ENCODE data around the gene OR4D9. TPM values are rescaled to one million over a fixed set of nuclear protein-coding genes. Genes with fewer than 3 reads are reported as not detected.

OR4D9 gene
- total RNA-seq, 1 experiment from 2014 or later, result not detected

DNA sequence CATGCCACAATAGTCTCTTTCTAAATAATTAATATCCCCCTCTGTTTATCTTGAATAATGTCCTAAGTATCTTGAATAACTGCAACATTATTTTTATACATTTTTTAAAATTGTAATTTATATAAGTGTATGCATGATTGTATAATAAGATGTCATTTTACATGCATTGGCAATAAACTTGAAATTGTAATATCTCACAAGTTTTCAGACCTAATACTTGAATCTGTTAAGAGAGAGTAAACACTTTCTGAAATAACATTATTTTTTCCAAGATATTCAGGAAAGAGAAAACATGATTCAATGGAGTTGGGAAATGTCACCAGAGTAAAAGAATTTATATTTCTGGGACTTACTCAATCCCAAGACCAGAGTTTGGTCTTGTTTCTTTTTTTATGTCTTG, 8.1 kb upstream of the OR4D9 start, which contains the start of gene OR4D11:
Gene OR4D11, plus strand, starts transcription at position 301 of the 400 bp plus-strand sequence. Its CDS starts 0 bp downstream, at position 301.
- no peak within 1 kb of the TSS for H3K9ac ChIP-seq (ENCODE audit: extremely low read depth, insufficient read length, low read length)
- Mint-ChIP-seq H3K36me3 (ENCODE audit: insufficient read depth in 1 of 3, low read depth in 3 of 3) (no peaks in the 10 kb centered on the region), H3K4me1 (no peaks in the 10 kb centered on the region), H3K27ac (no peak within 1 kb of the TSS), H3K9me3 (no peaks in the 10 kb centered on the region; a peak in 1 of 5 replicates), H3K4me3 (no peak within 1 kb of the TSS), H3K27me3 (ENCODE audit: low read depth) (peaks cover 3% of the 10 kb centered on the region; the same call in 1 of the 2 replicates)
- no peaks in the 10 kb centered on the region for H3K27me3 ChIP-seq (ENCODE audit: insufficient read depth, low read length)
- TF ChIP-seq, protein P1, sequence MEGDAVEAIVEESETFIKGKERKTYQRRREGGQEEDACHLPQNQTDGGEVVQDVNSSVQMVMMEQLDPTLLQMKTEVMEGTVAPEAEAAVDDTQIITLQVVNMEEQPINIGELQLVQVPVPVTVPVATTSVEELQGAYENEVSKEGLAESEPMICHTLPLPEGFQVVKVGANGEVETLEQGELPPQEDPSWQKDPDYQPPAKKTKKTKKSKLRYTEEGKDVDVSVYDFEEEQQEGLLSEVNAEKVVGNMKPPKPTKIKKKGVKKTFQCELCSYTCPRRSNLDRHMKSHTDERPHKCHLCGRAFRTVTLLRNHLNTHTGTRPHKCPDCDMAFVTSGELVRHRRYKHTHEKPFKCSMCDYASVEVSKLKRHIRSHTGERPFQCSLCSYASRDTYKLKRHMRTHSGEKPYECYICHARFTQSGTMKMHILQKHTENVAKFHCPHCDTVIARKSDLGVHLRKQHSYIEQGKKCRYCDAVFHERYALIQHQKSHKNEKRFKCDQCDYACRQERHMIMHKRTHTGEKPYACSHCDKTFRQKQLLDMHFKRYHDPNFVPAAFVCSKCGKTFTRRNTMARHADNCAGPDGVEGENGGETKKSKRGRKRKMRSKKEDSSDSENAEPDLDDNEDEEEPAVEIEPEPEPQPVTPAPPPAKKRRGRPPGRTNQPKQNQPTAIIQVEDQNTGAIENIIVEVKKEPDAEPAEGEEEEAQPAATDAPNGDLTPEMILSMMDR (conservative IDR thresholded peaks at IDR 0.05), result no peak
- H2BK20ac ChIP-seq (ENCODE audit: low read depth, low read length, poor library complexity, severe bottlenecking), result no peak within 1 kb of the TSS
- no peak within 1 kb of the TSS for H4K91ac ChIP-seq (ENCODE audit: insufficient read length, low read depth, low read length)
- H3K79me1 ChIP-seq (ENCODE audit: insufficient read depth, low read depth, low read length, poor library complexity, severe bottlenecking), result no peaks in the 10 kb centered on the region
- no peak within 1 kb of the TSS for H2BK15ac ChIP-seq (ENCODE audit: low read depth, low read length)
- no peak within 1 kb of the TSS for H2BK12ac ChIP-seq (ENCODE audit: insufficient read length, low read depth, low read length)
- no peak within 1 kb of the TSS for H3K4me2 ChIP-seq (ENCODE audit: insufficient read depth, insufficient read length, low read length)
- no peak within 1 kb of the TSS for H2AK5ac ChIP-seq (ENCODE audit: insufficient read length, low read length)
- no peak within 1 kb of the TSS for H3K14ac ChIP-seq (ENCODE audit: insufficient read depth, low read length)
- DNase-seq, result no peak
- H3K18ac ChIP-seq (ENCODE audit: insufficient read length, low read depth, low read length), result no peak within 1 kb of the TSS
- no peak within 1 kb of the TSS for H4K8ac ChIP-seq (replicated peaks; ENCODE audit: insufficient read length, low read depth, low read length)
- H3K9me3 ChIP-seq (ENCODE audit: control insufficient read depth, low read depth, low read length), result no peaks in the 10 kb centered on the region
- H2BK5ac ChIP-seq (ENCODE audit: insufficient read length, low read length), result no peak within 1 kb of the TSS
- H3K23ac ChIP-seq (ENCODE audit: insufficient read length, low read depth, low read length), result no peak within 1 kb of the TSS
- no peaks in the 10 kb centered on the region for H3K23me2 ChIP-seq (ENCODE audit: insufficient read length, low read depth, low read length, poor library complexity, severe bottlenecking)
- no peak within 1 kb of the TSS for H3K56ac ChIP-seq (ENCODE audit: insufficient read length, low read depth, low read length)
- no peaks in the 10 kb centered on the region for H3K79me2 ChIP-seq (ENCODE audit: insufficient read depth, low read length)
- no peaks in the 10 kb centered on the region for H4K20me1 ChIP-seq (ENCODE audit: control insufficient read depth, insufficient read depth, insufficient read length)
- no peaks in the 10 kb centered on the region for H3K4me1 ChIP-seq (ENCODE audit: insufficient read depth, low read length)
- H3K4ac ChIP-seq (ENCODE audit: low read depth, low read length), result no peak within 1 kb of the TSS
- no peak within 1 kb of the TSS for H3T11ph ChIP-seq (ENCODE audit: low read length)
- H2AFZ ChIP-seq (ENCODE audit: low read length), result no peak within 1 kb of the TSS
- H2BK120ac ChIP-seq (ENCODE audit: low read depth, low read length, poor library complexity, severe bottlenecking), result no peak within 1 kb of the TSS
- no peak within 1 kb of the TSS for H3K27ac ChIP-seq (ENCODE audit: insufficient read length, low read depth, low read length)
- no peak within 1 kb of the TSS for H4K5ac ChIP-seq (ENCODE audit: insufficient read length, low read depth, low read length)

Measured in H9 (cell line).